ENCODE data around the gene UHRF2.
"Not testable (repeated sequence)": the region's sequence is repeated elsewhere in the genome, so short reads cannot be mapped to it uniquely, and the experiment has no call there.

Gene UHRF2

GRCh38 chr9:6488395-6488794 is 75.4 kb downstream of the UHRF2 start:
- no peak for DNase-seq (ENCODE audit: low read depth in 2 of 2)

GRCh38 chr9:6489099-6489498 is 76.1 kb downstream of the UHRF2 start:
- no peak for DNase-seq (ENCODE audit: low read depth in 2 of 2)

GRCh38 chr9:6490863-6491262 is 77.9 kb downstream of the UHRF2 start:
- no peak for DNase-seq (ENCODE audit: low read depth in 2 of 2)

- no peak for DNase-seq (ENCODE audit: low read depth in 2 of 2)
Observed at GRCh38 chr9:6495466-6495865, 82.5 kb downstream of the UHRF2 start.

GRCh38 chr9:6498982-6499381 is 86.0 kb downstream of the UHRF2 start:
- DNase-seq (ENCODE audit: low read depth in 2 of 2): no peak

DNA sequence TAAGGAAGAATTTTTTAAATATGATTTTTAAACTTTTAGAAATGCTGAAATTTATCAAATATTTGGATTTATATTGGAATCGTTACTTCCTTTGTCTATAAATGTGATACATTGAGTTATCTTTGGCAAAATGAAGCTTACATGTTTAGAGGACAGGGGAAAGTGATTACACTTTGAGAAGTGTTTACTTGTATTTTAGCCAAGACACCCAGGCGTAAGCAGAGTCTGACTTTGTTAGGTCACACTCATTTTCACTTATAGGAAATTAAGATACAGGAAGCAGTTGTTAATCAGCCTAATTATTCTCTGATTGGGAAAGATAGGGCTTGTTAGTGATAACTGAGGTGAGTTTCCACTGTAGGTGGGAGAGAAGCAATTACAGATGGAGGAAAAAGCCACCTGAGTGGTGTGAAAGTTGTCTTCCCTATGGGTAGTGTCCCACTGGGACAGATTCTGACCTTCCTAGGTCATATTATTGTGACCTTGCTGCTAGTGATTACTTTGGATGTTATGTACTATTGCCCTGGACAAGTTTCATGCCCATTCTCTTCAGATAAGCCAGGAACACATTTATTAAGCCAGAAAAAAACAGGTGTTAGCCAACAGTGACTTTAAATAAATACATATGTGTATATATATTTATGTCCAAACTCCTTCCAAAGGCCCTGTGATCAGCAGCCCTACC is 88.7 kb downstream of the UHRF2 start:
- no peak for DNase-seq (ENCODE audit: low read depth in 2 of 2)

GRCh38 chr9:6502399-6502798 is 89.4 kb downstream of the UHRF2 start:
- no peak for DNase-seq (ENCODE audit: low read depth in 2 of 2)

GRCh38 chr9:6506571-6506970 is 93.6 kb downstream of the UHRF2 start:
- no peak for DNase-seq (ENCODE audit: low read depth in 2 of 2)

DNA sequence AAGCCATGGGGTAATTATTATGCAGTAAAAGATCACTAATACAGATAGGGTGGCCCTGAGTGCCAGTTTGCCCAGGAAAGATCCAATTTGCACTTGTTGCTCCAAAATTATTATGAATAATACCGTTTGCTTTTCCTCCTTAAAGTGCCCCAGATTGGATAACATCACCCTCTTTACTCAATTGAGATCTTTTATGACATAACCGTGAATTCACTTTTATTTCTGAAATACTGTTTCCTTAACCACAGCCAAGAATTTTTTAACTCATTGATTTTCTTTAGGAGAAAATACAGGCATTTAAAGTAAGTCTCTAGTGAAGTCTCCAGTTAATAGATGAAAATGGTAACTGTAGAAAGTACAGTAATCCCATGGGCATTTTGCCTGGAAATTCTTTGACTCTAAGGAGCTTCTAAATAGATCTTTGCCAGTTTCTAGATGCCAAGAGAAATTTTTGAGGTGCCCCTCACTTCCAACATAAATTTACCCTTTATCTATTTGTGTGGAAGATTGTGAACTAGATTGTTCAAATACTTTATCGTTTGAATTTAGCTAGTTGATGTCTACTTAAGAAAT is 99.2 kb downstream of the UHRF2 start:
- no peak for DNase-seq (ENCODE audit: low read depth in 2 of 2)

DNA sequence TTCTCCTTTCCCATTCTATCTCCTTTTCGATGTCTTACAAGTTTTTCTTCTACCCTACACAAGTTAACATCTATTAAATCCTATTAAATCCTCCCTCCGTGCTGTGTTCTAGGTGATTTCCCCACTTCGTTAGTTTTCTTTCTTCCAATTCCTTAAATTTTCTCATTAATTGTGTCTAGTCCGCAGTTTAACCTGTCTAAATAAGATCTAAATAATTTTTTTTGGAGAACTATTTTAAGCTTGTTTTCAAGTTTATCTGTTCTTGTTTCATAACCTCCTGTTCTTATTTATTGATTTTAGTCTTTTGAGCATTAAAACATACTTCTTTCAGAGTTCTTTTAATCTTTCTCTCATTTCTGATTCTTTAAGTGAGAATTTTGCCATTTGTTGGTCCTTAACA is 109.3 kb downstream of the UHRF2 start:
- DNase-seq (ENCODE audit: low read depth in 2 of 2): no peak

GRCh38 chr9:6525326-6526045 is 112.5 kb downstream of the UHRF2 start:
- no peak for DNase-seq (ENCODE audit: low read depth in 2 of 2)

GRCh38 chr9:6535594-6535993 is 122.6 kb downstream of the UHRF2 start:
- no peak for DNase-seq (ENCODE audit: low read depth in 2 of 2)

DNA sequence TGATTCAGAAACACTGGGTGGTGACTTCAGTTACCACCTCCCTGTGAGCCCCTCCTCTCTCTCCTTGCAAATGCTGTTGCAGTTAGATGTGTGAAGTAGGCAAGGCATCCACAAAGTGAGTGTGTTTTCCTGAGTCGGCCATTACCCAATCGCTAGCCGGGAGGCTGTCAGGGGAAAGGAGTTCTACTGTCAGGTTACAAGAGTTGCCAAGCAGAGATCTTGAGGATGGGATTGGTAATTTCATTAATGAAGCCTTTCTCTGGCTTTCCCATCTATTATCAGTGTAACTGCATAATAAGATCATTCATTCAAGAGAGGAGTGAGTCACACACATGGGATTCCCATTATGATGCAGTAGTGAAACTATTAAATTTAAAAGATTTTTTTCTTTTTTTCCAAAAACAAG is 125.7 kb downstream of the UHRF2 start:
- no peak for DNase-seq (ENCODE audit: low read depth in 2 of 2)

GRCh38 chr9:6542617-6543016 is 129.6 kb downstream of the UHRF2 start:
- DNase-seq (ENCODE audit: low read depth in 2 of 2): not testable (repeated sequence)

DNA sequence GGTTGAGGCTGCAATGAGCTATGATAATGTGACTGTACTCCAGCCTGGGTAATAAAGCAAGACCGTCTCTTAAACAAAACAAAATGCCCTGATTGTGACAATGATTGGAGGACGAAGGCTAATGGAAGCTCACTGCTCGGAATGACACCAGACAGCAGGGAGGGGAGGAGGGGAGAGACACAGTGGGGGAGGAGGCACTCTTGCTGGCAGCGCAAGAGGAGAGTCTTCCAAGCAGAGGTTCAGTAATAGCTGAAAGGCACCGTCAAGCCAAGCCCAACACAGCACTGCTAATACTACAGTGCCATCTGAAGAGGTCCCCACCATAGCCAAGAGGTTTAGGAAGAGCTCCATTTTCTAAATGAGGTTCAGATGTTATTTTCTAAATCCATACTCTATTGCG is 130.2 kb downstream of the UHRF2 start:
- no peak for DNase-seq (ENCODE audit: low read depth in 2 of 2)

- no peak for DNase-seq (ENCODE audit: low read depth in 2 of 2)
Observed at GRCh38 chr9:6545017-6545691, 132.2 kb downstream of the UHRF2 start.

DNA sequence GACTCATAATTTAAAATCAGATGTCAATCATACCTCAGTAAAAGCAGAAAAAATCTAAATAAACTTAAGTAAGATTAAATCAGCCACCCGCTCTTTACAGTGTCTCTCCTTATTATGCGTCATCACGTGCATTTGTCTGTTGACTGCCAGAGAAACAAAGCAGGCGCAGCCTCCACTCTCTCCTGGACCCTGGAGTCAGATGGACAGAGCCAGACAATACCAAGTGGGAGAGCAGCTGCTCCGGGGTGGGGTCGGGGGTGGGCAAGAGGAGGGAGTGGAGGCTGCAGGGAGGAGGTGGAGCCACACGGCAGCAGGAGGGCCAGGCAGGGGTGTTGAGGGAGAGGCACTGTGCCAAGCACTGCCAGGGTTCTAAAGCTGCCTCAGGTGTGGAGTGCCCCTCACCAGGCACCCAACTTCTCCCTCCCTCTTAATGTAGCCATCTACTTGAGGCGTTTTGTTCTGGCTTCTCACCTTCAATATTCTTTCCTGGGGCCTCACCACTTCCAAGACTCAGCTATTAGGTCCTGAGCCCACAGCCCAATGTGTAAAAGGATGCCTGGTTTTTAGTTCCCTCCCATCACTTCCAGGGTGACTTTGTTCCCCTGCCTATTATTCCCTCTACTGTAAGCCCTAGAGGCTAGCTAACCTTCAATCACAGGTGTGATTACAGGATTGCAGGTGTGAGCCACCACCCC is 136.3 kb downstream of the UHRF2 start:
- no peak for DNase-seq (ENCODE audit: low read depth in 2 of 2)

- DNase-seq (ENCODE audit: low read depth in 2 of 2): no peak
Observed at GRCh38 chr9:6551136-6551535, 138.1 kb downstream of the UHRF2 start.

DNA sequence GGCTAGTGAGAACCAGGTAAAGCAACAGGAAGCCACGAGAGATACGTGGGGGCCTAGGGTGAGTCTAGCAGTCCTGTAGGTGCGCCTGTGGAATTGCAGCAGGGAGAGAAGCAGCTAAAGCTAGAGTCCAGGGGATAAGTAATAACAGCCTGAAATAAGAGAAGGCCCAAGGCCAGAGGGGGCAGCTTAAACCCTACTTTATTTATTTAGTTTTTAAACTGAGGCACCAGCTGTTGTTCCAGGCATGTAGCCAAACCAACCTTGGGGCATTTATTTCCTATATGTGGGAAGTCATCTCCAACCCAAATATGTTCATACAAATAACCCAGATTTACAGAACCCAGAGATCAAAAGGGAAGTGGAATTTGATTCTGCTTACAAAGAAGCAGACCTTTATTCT is 139.0 kb downstream of the UHRF2 start:
- no peak for DNase-seq (ENCODE audit: low read depth in 2 of 2)

GRCh38 chr9:6552498-6553121 is 139.6 kb downstream of the UHRF2 start:
- DNase-seq (ENCODE audit: low read depth in 2 of 2): no peak

DNA sequence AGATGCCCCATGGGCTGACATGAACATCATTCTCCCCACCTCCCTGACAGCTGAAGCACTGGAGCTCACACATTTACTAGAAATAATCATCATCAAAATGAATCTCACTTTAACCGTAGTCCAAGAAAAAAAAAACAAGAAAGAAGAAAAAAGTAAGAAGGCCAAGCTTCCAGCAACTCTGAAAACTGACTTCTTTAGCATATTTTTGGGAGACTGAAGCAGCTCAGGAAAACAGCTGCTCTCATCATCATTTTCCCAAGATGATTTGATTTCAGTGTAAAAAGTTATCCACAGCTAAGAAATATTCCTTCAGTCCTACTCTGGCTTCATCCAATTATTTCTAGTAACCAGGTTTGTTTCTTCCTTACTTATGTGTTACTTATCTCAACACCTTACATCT is 140.9 kb downstream of the UHRF2 start:
- no peak for DNase-seq (ENCODE audit: low read depth in 2 of 2)

Data from activated CD4-positive, alpha-beta T cell treated with anti-CD3 and anti-CD28 coated beads for 24 hours (primary cell).